OCI-LY7 (cell line): ENCODE data around the gene GALNT10.

ENCODE experiments used
- EZH2phosphoT487 ChIP-seq: fragments of 200-600 bp; sonication (generic); IDR thresholded peaks from 2 replicates; pipeline ENCODE4 v1.6.1; 2018; ENCODE audit warnings: low read depth, borderline replicate concordance, mild to moderate bottlenecking, mixed run types, antibody characterized with exemption, low read length, moderate library complexity, mixed read lengths
- TF ChIP-seq, protein P1 (sequence below): fragments of 200-600 bp; sonication (generic); conservative IDR thresholded peaks from 2 replicates; pipeline ENCODE4 v1.5.1; 2014; ENCODE audit warnings: mild to moderate bottlenecking, antibody characterized with exemption, low read length, moderate library complexity, mixed read lengths

- no peak for TF ChIP-seq EZH2phosphoT487
- TF ChIP-seq, protein P1, sequence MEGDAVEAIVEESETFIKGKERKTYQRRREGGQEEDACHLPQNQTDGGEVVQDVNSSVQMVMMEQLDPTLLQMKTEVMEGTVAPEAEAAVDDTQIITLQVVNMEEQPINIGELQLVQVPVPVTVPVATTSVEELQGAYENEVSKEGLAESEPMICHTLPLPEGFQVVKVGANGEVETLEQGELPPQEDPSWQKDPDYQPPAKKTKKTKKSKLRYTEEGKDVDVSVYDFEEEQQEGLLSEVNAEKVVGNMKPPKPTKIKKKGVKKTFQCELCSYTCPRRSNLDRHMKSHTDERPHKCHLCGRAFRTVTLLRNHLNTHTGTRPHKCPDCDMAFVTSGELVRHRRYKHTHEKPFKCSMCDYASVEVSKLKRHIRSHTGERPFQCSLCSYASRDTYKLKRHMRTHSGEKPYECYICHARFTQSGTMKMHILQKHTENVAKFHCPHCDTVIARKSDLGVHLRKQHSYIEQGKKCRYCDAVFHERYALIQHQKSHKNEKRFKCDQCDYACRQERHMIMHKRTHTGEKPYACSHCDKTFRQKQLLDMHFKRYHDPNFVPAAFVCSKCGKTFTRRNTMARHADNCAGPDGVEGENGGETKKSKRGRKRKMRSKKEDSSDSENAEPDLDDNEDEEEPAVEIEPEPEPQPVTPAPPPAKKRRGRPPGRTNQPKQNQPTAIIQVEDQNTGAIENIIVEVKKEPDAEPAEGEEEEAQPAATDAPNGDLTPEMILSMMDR: no peak
These were observed 32.8 kb downstream of the GALNT10 start for GRCh38 chr5:154223320-154223719.
